Nephron (organoid): ENCODE data around the gene ARHGEF28.

Experiments used
- H3K27ac Mint-ChIP-seq, 3 experiments: 2 replicates each; pipeline ENCODE4 v1.8.0; 2020; ENCODE audit warnings: mixed read lengths in 3 of 3, mild to moderate bottlenecking in 2 of 3, moderate library complexity in 1 of 3
- H3K27me3 Mint-ChIP-seq: 2 replicates; pipeline ENCODE4 v1.8.0; 2021; ENCODE audit warnings: low read depth, mild to moderate bottlenecking, moderate library complexity, mixed read lengths
- H3K36me3 Mint-ChIP-seq: 2 replicates; pipeline ENCODE4 v1.8.0; 2020; ENCODE audit warnings: low read depth, mixed read lengths
- H3K4me1 Mint-ChIP-seq: 2 replicates; pipeline ENCODE4 v1.8.0; 2020; ENCODE audit warnings: mixed read lengths
- H3K4me3 Mint-ChIP-seq, 3 experiments: 2 replicates each; pipeline ENCODE4 v1.8.0; 2020; ENCODE audit warnings: mild to moderate bottlenecking in 3 of 3, mixed read lengths in 3 of 3, moderate library complexity in 2 of 3
- H3K9me3 Mint-ChIP-seq: 2 replicates; pipeline ENCODE4 v1.8.0; 2020; ENCODE audit warnings: mixed read lengths
- CTCF ChIP-seq, 3 experiments: fragments of 200-600 bp; sonication (generic); IDR thresholded peaks; one replicate each; pipeline ENCODE4 v1.5.0; 2021; ENCODE audit warnings: antibody characterized with exemption in 3 of 3; ENCODE audit not compliant: unreplicated experiment in 3 of 3

Gene ARHGEF28

GRCh38 chr5:73821003-73821402 is 195.0 kb downstream of the ARHGEF28 start:
- Mint-ChIP-seq H3K9me3 (no peaks in the 10 kb centered on the region), H3K27me3 (no peaks in the 10 kb centered on the region), H3K4me3 (no peak overlapping the region), H3K27ac (peak overlapping the region; percentile 14 to 64 (median 54)), H3K36me3 (peaks cover 5% of the 10 kb centered on the region), H3K4me1 (peaks cover 21% of the 10 kb centered on the region)
- no peak for TF ChIP-seq CTCF (IDR thresholded peaks at IDR 0.05; ENCODE audit: unreplicated experiment in 3 of 3)

- peaks cover 21% of the 10 kb centered on the region for H3K4me1 Mint-ChIP-seq
- peak overlapping the region; percentile 23 to 75 (median 54) for H3K27ac Mint-ChIP-seq
- no peak overlapping the region for H3K4me3 Mint-ChIP-seq
- TF ChIP-seq CTCF (IDR thresholded peaks at IDR 0.05; ENCODE audit: unreplicated experiment in 3 of 3): no peak
- H3K27me3 Mint-ChIP-seq: no peaks in the 10 kb centered on the region
- peaks cover 5% of the 10 kb centered on the region for H3K36me3 Mint-ChIP-seq
- H3K9me3 Mint-ChIP-seq: no peaks in the 10 kb centered on the region
These were observed 196.4 kb downstream of the ARHGEF28 start for GRCh38 chr5:73822278-73822988.

- peaks cover 21% of the 10 kb centered on the region for H3K4me1 Mint-ChIP-seq
- no peaks in the 10 kb centered on the region for H3K9me3 Mint-ChIP-seq
- H3K27ac Mint-ChIP-seq: peak overlapping the region in 2 of 3 experiments; percentile 23 to 75
- no peak overlapping the region for H3K4me3 Mint-ChIP-seq
- H3K27me3 Mint-ChIP-seq: no peaks in the 10 kb centered on the region
- H3K36me3 Mint-ChIP-seq: peaks cover 5% of the 10 kb centered on the region
- no peak for TF ChIP-seq CTCF (IDR thresholded peaks at IDR 0.05; ENCODE audit: unreplicated experiment in 3 of 3)
These were observed 197.0 kb downstream of the ARHGEF28 start for GRCh38 chr5:73822989-73823339.

GRCh38 chr5:73823508-73823925 is 197.5 kb downstream of the ARHGEF28 start:
- peaks cover 21% of the 10 kb centered on the region for H3K4me1 Mint-ChIP-seq
- H3K27ac Mint-ChIP-seq: peak overlapping the region in 2 of 3 experiments; percentile 57 to 75
- H3K36me3 Mint-ChIP-seq: peaks cover 5% of the 10 kb centered on the region
- no peaks in the 10 kb centered on the region for H3K27me3 Mint-ChIP-seq
- H3K9me3 Mint-ChIP-seq: no peaks in the 10 kb centered on the region
- no peak for TF ChIP-seq CTCF (IDR thresholded peaks at IDR 0.05; ENCODE audit: unreplicated experiment in 3 of 3)
- H3K4me3 Mint-ChIP-seq: no peak overlapping the region

- no peak for TF ChIP-seq CTCF (IDR thresholded peaks at IDR 0.05; ENCODE audit: unreplicated experiment in 3 of 3)
- no peaks in the 10 kb centered on the region for H3K9me3 Mint-ChIP-seq
- no peak overlapping the region for H3K27ac Mint-ChIP-seq
- H3K4me3 Mint-ChIP-seq: no peak overlapping the region
- H3K36me3 Mint-ChIP-seq: peaks cover 5% of the 10 kb centered on the region
- peaks cover 6% of the 10 kb centered on the region for H3K4me1 Mint-ChIP-seq
- no peaks in the 10 kb centered on the region for H3K27me3 Mint-ChIP-seq
These were observed 199.2 kb downstream of the ARHGEF28 start for GRCh38 chr5:73825199-73825598.

GRCh38 chr5:73825736-73826135 is 199.7 kb downstream of the ARHGEF28 start:
- no peak for TF ChIP-seq CTCF (IDR thresholded peaks at IDR 0.05; ENCODE audit: unreplicated experiment in 3 of 3)
- Mint-ChIP-seq H3K9me3 (no peaks in the 10 kb centered on the region), H3K36me3 (peaks cover 3% of the 10 kb centered on the region), H3K27ac (no peak overlapping the region), H3K4me1 (peaks cover 6% of the 10 kb centered on the region), H3K4me3 (no peak overlapping the region), H3K27me3 (no peaks in the 10 kb centered on the region)
